ENCODE results near the gene ALDH9A1.
"Not testable (repeated sequence)": the region's sequence is repeated elsewhere in the genome, so short reads cannot be mapped to it uniquely, and the experiment has no call there.

Gene ALDH9A1

DNA sequence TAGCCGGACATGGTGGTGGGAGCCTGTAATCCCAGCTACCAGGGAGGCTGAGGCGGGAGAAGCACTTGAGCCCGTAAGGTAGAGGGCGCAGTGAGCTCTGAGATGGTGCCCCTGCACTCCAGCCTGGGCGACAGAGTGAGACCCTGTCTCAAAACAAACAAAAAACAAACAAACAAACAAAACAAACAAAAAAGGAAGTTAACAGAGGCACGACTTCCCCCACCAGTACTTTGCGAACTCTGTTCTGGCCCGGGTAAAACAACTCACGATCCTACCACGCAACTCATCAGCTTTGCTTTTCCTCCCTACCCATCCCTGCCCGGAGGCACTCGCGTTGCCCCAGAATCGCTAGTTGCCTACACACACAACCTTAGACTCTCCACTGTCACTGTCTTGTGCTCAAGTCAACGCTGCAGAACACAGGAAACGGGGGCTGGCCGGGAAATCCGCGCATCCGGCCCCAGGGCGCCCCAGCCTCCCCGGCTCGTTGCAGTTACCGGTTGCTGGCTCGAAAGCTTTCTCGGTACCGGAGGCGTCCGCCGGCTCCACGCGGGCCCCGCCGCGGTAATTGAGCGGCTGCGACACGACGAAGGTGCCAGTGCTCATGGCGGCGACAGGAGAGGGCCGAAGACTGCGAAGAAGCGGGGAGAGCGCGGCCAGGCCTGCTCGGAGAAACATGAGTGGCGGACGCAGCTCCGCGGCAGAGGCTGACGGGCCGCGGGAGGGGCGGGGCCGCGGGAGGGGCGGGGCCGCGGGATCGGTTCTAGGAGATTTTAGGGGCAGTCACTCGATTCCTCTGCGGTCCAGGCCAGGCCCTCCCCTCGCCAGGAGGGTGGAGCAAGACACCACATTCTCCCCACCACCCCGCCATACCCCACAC lies at the start of gene ALDH9A1:
Gene ALDH9A1, minus strand, starts transcription at position 682 of the 880 bp plus-strand sequence. Its CDS starts 4 bp downstream, at position 678.
- peak; percentile 47 to 85 (median 56) for DNase-seq (ENCODE audit: low read depth in 3 of 3, low spot score in 1 of 3)

DNA sequence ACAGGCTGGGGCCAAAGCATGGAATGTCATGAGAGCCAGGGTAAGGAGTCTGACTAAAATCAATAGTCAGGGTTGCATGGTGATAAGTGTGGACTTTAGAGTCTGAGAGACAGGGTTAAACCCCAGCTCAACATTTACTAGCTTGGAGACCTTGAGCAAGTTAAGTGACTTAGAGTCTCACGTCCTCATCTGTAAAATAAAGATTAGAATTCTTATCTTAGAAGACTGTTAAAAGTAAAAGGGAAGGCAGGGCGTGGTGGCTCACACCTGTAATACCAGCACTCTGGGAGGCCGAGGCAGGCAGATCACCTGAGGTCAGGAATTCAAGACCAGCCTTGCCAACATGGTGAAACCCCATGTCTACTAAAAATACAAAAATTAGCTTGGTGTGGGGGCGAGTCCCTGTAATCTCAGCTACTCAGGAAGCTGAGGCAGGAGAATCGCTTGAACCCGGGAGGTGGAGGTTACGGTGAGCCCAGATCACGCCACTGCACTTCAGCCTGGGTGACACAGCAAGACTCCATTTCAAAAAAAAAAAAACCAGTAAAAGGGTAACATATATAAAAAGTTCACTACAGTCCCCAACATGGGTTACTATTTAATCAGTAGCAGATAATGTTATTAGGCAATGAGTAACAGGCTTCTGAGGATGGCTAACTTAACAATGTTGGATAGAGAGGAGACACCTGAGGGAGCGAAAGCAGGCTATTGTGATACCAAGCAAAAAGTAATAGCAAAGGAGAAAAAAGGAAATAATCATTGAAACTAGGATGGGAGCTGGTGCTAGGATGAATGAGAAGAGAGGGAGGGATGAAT lies 49.5 kb upstream of the ALDH9A1 start:
- DNase-seq (ENCODE audit: low read depth in 3 of 3, low spot score in 1 of 3) = no peak

DNA sequence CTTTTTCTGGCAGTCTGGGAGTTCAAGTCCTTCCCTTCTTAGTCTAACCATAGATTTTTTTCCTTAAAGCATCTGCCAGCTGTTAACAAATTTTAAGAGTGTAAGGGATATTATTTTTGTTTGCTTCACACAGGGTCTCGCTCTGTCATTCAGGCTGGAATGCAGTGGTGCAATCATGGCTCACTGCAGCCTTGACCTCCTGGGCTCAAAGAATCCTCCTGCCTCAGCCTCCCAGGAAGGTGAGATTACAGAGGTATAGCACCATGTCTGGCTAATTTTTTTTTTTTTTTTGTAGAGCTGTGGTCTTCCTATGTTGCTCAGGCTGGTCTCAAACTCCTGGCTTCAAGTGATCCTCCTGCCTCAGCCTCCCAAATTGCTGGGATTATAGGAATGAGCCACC lies 46.6 kb upstream of the ALDH9A1 start:
- not testable (repeated sequence) for DNase-seq (ENCODE audit: low read depth in 3 of 3, low spot score in 1 of 3)

DNA sequence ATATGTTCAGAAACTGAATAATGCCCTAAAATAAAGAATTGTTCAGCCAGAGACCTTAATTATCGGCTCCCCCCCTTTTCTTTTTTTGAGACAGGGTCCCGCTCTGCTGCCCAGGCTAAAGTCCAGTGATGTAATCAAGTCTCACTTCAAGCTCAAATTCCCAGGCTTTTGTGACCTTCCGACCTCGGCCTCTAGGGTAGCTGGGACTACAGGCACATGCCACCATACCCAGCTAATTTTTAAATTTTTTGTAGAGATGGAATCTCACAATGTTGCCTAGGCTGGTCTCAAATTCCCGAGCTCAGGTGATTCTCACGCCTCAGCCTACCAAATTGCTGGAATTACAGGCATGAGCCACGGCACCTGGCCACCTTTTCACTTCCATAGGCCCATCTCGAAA lies 43.8 kb upstream of the ALDH9A1 start:
- DNase-seq (ENCODE audit: low read depth in 3 of 3, low spot score in 1 of 3) = no peak

DNA sequence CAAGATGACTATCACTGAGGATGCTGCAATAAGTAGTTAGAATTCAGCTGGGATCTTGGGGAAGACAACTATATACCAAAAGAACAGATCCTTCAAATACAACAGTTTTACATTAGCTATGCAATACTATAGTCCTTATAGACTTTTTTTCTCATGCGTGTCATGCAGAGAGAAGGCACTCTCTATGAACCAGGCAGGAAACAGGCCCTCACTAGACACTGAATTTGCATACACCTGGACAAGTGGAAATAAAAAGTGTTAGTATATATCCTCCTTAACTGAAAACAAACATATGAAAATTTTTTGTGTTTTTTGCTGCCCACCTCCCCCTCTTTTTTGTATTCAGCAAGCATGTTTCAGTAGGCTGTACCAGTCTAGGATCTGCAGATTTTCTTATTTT lies 40.4 kb upstream of the ALDH9A1 start:
- no peak for DNase-seq (ENCODE audit: low read depth in 3 of 3, low spot score in 1 of 3)

DNA sequence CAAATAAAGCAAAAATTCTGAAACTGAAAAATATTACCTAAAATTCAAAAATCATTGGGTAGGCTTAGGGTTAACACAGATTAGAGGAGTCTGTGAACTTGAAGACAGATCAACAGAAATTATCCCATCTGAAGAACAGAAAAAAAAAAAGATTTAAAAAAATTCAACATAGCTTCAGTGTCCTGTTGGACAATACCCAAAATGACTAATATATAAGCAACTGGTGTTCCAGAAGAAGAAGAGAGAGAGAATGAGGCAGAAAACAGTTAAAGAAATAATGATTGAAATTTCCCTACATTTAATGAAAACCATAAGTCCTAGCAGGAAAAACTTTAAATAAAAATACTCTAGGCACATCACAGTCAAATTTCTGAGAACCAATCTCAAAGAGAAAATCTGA lies 38.8 kb upstream of the ALDH9A1 start:
- no peak for DNase-seq (ENCODE audit: low read depth in 3 of 3, low spot score in 1 of 3)

DNA sequence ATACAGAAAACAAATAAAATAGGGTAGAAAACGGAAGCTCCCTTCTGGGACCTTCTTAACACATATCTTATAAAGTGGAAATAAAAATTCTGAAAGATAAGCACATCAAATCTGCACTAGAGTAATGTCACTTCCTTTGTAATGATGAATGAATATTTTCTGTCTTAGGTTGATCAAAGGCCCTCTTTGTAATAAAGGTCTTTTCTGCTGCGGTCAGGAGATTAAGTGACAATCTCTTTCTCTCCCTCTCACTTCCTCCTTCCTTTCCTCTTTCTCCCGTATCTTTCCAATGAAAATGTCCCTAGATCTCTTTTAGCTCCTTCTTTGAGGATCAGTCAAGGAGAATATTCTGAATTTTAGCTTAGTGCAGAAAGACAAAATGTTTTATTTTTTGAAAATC lies 36.5 kb upstream of the ALDH9A1 start:
- no peak for DNase-seq (ENCODE audit: low read depth in 3 of 3, low spot score in 1 of 3)

DNA sequence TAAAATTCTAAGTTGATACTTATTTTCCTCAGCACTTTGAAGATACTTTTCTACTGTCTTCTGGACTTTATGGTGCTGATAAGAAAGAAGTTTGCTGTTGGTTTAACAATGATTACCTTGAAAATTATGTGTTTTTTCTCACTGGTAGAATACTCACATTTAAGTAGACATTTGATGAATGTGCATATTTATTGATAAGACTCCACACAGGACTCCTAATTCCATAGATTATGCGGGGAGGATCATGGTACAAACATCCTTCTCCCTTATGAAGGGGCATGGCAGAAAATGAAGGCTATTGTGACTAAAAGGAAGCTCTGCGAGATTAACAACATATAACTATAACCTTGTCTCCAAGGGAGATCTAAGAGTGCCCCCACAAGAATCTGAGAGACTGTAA lies 28.5 kb upstream of the ALDH9A1 start:
- no peak for DNase-seq (ENCODE audit: low read depth in 3 of 3, low spot score in 1 of 3)

DNA sequence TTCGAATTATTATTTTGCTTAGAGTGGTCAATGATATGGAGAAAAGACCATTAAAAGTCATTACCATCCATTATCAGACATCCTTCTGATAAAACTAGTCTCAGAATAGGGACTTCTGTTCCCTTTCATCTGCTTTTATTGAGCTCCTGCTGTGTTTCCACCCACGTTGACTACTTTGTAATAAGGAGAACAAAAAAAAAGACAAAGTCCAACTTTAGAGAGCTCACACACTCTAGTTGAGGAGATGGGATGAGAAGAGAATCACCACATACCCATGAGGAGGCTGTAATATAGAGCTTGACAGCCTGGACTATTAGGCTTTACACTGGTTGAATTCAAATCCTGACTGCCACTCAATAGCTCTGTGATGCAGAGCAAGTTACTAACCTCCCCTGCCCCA lies 27.8 kb upstream of the ALDH9A1 start:
- DNase-seq (ENCODE audit: low read depth in 3 of 3, low spot score in 1 of 3) = no peak

DNA sequence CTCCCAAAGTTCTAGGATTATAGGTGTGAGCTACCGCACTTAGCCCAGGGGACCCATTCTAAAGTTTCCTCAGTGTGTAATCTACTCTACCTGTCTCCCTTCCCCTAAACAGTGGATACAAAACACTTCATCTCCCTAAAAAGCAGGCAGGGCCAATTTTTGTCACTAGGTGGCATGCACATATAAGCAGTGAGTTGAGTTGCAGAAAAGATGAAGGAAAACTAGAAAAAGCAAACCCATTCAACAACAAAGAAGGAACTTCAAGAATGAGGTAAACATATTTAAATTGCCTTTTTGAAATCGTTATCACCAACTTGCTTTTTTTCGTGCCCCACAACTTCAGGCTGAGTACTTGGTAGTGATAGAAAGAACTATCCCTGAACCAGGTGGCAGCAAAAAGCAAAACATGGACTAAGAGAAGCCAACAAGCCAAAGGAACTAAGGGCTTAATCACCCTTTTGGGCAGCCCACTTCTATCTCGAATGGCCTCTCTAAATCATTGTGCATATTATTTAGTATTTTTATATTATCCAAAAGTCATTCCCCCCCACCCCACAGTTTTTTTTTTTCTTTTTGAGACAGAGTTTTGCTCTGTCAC lies 19.7 kb upstream of the ALDH9A1 start:
- DNase-seq (ENCODE audit: low read depth in 3 of 3, low spot score in 1 of 3) = no peak

DNA sequence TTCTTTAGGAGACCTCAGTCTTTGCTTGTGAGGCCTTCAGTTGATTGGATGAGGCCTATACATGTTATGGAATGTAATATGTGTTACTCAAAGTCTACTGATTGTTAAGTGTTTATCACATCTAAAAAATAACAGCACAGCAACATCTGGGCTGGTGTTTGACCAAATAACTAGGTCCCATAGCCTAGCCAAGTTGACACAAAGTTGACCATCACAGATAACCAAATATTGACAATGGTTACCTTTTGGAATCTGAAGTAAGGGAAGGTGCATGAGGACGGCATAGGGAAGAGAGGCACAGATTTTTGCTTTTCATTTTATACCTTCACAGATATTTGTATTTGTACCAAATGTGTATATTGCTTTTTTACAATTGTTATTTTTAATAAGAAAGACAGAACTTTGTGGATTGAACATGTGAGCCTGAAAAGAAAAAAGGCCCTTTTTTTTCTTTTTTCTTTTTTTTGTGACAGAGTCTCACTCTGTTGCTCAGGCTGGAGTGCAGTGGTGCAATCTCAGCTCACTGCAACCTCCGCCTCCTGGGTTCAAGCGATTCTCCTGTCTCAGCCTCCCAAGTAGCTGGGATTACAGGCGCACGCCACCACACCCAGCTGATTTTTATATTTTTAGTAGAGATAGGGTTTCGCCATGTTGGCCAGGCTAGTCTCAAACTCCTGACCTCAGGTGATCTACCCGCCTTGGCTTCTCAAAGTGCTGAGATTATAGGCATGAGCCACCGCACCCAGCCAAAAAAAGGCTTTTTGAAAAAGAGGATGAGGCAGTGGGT lies 18.1 kb upstream of the ALDH9A1 start:
- DNase-seq (ENCODE audit: low read depth in 3 of 3, low spot score in 1 of 3) = not testable (repeated sequence)

DNA sequence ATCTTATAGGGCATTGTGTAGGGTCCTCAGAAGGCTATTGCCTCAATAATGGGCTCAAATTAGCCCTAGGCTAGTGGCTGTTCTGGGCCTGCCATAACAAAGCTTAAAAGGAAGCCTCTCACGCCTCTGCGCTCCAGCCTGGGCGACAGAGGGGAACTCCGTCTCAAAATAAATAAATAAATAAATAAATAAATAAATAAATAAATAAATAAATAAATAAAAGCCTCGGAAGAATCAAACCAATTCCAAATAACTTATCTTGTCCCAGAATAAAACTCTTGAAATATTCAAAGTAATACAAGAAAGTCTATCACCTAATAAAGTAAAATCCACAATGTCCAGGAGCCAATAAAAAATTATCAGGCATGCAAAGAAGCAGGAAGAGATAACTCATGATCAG lies 14.4 kb upstream of the ALDH9A1 start:
- no peak for DNase-seq (ENCODE audit: low read depth in 3 of 3, low spot score in 1 of 3)

DNA sequence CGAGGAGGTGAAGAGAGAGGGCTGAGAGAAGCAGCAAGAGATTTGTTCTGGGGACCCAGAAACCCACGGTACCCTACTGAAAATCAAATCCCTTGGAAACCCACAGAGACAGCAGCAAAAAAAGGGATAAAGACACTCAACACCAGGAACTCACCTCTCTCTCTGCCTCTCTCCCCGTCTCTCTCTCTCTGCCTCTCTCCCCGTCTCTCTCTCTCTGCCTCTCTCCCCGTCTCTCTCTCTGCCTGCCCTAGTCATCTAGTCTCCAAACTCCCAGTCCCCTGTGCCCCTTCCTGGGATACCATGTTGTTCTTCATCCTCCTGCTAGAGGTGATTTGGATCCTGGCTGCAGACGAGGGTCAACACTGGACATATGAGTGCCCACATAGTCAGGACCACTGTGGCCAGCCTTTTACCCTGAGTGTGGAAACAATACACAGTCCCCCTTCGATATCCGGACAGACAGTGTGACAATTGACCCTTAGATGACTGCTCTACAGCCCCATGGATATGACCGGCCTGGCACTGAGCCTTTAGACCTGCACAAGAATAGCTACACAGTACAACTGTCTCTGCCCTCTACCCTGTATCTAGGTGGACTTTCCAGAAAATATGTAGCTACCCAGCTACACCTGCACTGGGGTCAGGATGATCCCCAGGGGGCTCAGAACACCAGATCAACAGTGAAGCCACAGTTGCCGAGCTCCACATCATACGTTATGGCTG lies 9.8 kb upstream of the ALDH9A1 start:
- no peak for DNase-seq (ENCODE audit: low read depth in 3 of 3, low spot score in 1 of 3)

DNA sequence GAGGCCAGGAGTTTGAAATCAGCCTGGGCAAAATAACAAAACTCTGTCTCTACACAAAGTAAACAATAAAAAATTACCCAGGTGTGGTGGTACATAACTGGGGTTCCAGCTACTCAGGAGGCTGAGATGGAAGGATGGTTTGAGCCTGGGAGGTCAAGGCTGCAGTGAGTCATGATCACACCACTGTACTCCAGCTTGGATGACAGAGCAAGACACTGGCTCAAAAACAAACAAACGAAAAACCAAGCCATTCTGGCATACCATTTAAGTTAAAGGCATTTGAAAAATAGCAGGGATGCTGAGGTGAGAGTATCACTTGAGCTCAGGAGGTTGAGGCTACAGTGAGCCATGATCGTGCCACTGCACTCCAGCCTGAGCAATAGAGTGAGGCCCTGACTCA lies 5.3 kb upstream of the ALDH9A1 start:
- DNase-seq (ENCODE audit: low read depth in 3 of 3, low spot score in 1 of 3) = no peak

DNA sequence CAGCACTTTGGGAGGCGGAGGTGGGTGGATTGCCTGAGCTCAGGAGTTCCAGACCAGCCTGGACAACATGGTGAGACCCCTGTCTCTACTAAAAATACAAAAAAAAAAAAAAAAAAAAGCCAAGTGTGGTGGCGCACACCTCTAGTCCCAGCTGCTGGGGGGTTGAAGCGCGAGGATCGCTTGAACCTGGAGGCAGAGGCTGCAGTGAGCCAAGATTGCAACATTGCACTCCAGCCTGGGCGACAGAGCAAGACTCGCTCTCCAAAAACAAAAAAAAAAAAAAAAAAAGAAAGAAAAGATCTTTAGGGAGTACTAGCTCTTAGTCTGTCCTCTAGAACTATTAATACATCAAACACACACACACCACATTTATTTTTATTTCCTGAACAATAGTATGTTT lies 3.6 kb upstream of the ALDH9A1 start:
- not testable (repeated sequence) for DNase-seq (ENCODE audit: low read depth in 3 of 3, low spot score in 1 of 3)

DNA sequence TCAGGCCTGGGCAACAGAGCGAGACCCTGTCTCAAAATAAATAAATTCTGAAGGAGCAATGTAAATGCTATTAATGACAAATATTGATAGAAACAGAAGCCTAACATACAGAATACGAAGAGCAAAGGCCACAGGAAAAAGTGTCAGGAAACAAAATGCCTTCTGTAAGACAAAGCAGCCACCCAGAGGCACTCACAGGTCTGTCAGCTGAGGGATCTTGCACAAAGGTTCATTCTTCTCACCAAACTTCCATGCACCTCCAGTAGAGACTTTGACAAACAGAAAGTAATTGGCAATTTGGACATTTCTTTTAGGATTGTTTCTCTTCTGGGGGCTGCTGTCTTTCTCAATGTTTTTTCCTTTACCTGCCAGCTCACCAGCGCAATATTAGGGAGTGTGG lies 1.2 kb upstream of the ALDH9A1 start:
- no peak for DNase-seq (ENCODE audit: low read depth in 3 of 3, low spot score in 1 of 3)

DNA sequence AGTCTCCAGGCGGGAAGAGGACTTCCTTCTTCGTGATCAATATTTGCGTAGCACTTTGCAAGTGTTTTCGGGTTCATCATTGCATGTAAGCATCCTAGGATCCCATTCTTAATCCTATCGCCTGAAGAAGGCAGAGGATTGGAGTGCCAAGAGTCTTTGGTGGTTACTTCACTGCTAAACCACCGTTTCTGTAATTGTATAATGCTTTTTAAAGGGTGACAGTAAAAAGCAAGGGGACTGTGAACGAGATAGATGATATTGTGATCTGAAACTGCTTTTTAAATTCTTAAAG lies 345 bp upstream of the ALDH9A1 start:
- DNase-seq (ENCODE audit: low read depth in 3 of 3, low spot score in 1 of 3) = no peak

DNA sequence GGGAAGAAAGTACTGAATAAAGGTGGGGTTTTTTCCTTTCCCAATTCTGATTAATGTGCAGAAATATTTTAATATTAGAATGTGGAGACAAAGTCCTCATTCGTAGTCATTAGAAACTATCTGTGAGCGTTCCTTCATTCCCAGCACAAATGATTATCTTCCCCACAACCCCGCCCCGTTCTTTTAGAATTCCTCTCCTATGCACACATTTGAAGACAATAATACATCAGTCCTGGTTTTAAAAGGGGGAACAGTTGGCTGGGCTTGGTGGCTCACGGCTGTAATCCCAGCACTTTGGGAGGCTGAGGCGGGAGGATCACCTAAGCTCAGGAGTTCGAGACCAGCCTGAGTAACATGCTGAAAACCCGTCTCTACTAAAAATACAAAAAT lies 876 bp downstream of the ALDH9A1 start:
- DNase-seq (ENCODE audit: low read depth in 3 of 3, low spot score in 1 of 3) = no peak

DNA sequence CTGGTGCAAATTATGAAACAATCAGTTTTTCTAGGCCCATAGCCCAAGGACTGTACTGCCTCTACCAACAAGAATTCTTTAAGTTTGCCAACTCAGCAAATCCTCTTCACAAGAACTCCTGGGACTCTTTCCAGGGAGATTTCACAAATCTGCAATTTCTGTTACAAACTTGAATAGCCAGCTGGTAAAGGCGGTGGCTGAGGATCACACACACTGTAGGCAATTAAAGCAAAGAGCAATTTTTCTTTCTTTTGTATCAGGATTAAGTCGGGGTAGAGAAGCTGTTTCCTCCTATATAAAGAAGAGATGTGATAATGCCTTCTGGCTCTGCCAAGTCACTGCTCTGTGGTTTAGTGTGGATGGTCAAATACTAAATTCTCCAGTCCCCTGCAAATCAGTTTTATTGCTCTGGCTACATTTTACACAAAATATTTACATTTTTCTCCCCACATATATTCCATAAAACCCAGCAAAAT lies 1.7 kb downstream of the ALDH9A1 start:
- DNase-seq (ENCODE audit: low read depth in 3 of 3, low spot score in 1 of 3) = no peak

DNA sequence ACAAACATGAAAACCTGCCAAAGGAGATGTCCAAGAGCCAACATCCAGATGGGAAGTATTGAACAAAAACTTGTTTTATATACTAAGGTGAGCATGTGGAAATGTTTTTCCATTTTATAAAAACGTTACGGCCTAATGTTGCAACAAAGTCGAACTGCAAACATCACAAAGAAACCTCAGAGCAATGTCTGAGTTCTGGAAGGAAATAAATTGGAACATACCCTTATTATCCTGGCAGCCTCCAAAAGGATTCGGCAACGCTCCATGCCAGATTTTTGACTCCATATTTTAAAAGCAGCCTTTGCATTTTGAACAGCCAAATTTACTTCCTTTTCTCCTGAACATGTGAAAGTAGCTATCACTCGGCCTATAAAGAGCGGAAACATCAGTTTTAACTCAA lies 3.3 kb downstream of the ALDH9A1 start:
- no peak for DNase-seq (ENCODE audit: low read depth in 3 of 3, low spot score in 1 of 3)

DNA sequence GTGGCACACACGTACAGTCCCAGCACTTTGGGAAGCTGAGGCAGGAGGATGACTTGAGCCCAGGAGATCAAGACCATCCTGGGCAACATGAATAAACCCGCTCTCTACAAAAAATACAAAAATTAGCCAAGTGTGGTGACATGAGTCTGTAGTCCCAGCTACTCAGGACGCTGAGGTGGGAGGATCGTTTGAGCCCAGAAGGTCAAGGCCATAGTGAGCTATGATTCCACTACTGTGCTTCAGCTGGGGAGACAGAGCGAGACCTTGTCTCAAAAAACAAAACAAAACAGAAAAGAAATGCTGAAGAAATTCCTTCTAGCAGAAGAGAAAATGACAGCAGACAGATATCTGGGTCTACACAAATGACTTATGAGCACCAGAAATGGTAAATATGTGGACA lies 10.3 kb downstream of the ALDH9A1 start:
- DNase-seq (ENCODE audit: low read depth in 3 of 3, low spot score in 1 of 3) = no peak

Measured in stimulated activated CD4-positive, alpha-beta T cell treated with anti-CD3 and anti-CD28 coated beads, TNF-alpha, amount 100 ng/mL, for 1 hour (primary cell).